Epithelial cell of proximal tubule (primary cell): Measurements from ENCODE around the gene SRXN1. TPM values are rescaled to one million over a fixed set of nuclear protein-coding genes. Genes with fewer than 3 reads are reported as not detected.

Experiments used
- DNase-seq: peaks from one replicate; pipeline ENCODE4 v3.0.0-alpha.2; 2011; ENCODE audit warnings: low read depth
- H3K4me3 ChIP-seq: 2 replicates; pipeline ENCODE4 v1.5.1; 2011; ENCODE audit warnings: low read depth, mild to moderate bottlenecking, low read length
- total RNA-seq: library from RNA; depleted of rRNA; stranded (reverse); fragments of >200 nt; gene quantifications from 2 replicates; pipeline ENCODE4 v1.2.3, GENCODE V29; 2015
- TF ChIP-seq, protein P1 (sequence below): conservative IDR thresholded peaks from 2 replicates; pipeline ENCODE4 v1.5.1; 2012; ENCODE audit warnings: low read depth, mild to moderate bottlenecking, low read length

Gene SRXN1
- total RNA-seq, 1 donor from 2014 or later, result 35.4 TPM

DNA sequence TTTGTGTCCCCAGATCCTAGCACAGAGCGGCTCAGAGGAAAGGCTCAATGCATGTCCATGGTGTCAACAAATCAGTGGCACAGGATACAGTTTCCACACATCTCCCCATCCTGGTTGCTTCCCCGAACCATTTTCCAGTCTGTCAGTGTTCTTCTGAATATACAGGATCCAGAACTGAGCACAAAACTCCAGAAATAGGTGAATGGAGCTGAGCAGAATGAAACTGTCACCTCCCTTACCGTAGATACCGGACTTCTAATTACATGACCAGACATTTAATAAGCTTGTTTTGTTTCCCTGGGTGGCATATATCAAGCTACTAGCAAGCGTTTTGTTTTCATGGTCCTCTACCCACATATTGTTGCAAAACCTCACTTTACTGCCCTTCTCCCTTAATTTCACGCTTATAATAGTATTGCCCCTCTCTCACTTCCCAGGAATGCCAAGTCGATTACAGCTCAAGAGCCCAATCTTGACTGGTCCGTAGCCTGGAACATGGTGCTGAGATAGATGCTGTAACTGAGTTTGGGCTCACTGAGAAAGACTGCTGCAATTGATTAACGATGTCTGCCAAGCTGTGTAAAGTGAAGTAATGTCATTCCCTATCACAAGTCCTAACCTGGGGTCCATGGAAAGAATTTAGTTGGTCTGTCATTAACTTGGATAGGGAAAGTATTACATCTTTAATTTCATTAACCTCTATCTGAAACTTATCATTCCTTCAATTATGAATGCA is 34.6 kb upstream of the SRXN1 start:
- no peak overlapping the region for H3K4me3 ChIP-seq
- no peak for DNase-seq
- TF ChIP-seq, protein P1, sequence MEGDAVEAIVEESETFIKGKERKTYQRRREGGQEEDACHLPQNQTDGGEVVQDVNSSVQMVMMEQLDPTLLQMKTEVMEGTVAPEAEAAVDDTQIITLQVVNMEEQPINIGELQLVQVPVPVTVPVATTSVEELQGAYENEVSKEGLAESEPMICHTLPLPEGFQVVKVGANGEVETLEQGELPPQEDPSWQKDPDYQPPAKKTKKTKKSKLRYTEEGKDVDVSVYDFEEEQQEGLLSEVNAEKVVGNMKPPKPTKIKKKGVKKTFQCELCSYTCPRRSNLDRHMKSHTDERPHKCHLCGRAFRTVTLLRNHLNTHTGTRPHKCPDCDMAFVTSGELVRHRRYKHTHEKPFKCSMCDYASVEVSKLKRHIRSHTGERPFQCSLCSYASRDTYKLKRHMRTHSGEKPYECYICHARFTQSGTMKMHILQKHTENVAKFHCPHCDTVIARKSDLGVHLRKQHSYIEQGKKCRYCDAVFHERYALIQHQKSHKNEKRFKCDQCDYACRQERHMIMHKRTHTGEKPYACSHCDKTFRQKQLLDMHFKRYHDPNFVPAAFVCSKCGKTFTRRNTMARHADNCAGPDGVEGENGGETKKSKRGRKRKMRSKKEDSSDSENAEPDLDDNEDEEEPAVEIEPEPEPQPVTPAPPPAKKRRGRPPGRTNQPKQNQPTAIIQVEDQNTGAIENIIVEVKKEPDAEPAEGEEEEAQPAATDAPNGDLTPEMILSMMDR, result no peak

DNA sequence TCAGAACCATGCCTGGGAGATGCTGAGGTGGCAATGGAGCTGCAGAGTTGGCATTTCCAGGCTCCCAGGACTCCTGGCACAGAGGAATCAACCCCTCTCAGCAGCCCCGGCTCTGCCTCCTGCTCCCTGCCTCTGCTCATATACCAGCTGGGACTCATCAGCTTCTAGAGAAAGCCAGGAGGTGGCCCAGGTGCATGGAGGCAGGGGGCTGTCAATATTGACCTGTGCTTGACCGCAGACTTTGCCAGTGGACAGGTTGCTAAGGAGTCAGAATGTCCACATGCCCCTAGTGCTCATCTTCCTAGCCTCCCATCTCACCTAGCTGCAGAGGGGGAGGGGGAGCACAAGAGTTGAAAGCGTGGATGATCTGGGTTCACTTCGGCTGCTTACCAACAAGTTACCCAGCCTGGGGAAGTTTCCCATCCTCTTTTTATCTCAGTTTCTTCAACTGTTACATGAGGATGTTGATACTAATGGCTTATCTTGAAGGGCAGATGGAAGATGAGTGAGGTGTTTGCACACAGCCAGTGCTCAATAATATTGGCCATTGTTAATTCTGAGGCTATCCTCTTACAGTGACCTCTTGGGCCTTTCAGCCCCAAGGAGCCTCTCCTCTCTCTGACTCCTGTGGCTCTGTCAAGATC is 31.8 kb upstream of the SRXN1 start:
- no peak for DNase-seq
- no peak overlapping the region for H3K4me3 ChIP-seq
- TF ChIP-seq, protein P1, result no peak

DNA sequence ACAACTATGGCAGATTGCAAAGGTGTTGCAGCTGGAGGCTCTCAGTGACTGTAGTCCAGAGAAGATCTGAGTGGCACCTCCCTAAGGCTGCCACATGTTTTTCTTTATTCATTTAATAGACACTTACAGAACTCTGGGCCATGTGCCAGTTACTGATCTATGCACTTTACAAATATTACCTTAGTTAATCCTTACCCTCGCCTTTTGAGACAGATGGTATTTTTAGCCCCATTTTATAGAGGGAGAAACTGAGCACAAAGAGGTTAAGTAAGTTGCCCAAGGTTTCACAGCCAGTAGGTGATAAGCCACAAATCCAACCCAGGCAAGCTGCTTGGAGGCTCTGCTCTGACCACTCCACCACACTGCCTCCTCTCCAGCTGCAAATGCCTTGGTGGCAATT is 29.1 kb upstream of the SRXN1 start:
- TF ChIP-seq, protein P1, result no peak
- H3K4me3 ChIP-seq, result no peak overlapping the region
- no peak for DNase-seq

DNA sequence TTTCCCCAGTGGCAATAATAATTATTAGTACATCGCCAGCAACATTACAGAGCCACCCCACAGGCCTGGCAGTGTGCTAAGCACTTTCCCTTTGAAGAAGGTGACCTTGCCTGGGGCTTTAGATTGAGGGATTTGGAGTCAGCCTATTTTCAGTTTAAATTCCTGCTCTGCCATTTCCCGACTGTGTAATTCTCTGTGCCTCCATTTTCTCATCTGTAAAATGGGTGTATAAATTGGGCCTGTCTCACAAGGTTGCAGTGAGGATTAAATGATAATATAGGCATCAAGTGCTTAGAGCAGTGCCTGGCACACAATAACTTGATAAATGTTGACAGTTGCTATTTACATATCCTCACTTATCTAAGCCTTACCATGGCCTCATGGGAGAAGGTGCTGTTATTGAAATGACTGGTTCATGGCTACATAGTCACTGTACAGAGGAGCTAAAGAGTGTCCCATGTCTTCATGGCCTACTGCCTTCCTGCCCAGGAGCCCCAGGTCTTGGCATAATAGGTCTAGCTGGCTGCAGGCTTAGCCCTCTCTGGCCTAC is 27.7 kb upstream of the SRXN1 start:
- TF ChIP-seq, protein P1, result no peak
- no peak overlapping the region for H3K4me3 ChIP-seq
- no peak for DNase-seq

DNA sequence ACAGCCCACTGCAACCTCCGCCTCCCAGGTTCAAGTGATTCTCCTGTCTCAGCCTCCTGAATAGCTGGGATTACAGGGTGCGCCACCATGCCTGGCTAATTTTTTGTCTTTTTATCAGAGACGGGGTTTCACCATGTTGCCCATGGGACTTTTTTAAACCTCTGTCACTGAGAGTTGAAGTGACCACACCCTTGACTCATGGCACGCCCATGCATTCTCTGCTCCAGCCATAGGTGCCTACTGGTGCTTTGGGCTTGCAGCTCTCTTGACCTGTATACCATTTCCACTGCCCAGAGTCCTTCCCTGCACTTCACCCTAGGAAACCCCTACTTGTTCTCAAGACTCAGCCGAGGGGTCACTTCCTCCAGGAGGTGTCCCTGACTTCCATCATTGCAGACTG is 25.0 kb upstream of the SRXN1 start:
- no peak overlapping the region for H3K4me3 ChIP-seq
- no peak for DNase-seq
- TF ChIP-seq, protein P1, result no peak

DNA sequence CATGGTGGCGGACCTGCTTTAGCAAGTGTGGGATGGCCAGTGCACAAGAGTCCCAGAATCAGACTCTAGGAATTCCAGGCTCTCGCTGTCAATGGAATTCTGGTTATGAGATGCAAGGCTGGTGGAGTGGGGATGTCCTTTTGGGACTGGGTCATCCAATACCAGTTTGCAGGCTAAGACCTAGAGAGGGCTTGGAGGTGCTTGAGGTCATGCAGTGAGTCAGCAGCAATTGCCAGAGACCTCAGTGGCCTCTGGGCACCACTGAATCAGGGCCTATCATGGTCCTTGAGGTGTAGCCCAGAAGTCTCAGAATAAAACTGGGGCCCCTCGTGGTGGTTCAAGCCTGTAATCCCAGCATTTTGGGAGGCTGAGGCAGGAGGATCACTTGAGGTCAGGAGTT is 24.0 kb upstream of the SRXN1 start:
- TF ChIP-seq, protein P1, result no peak
- H3K4me3 ChIP-seq, result no peak overlapping the region
- DNase-seq, result no peak
